Effector CD4-positive, alpha-beta T cell (primary cell): Measurements from ENCODE around the gene ANKRD11.
"Not testable (repeated sequence)": the region's sequence is repeated elsewhere in the genome, so short reads cannot be mapped to it uniquely, and the experiment has no call there.

ENCODE experiments used
- DNase-seq: peaks from one replicate; pipeline ENCODE4 v3.0.0-alpha.2; 2020

ANKRD11 gene

GRCh38 chr16:89253548-89254287, 236.6 kb downstream of the ANKRD11 start:
- no peak for DNase-seq

GRCh38 chr16:89248196-89248982, 242.0 kb downstream of the ANKRD11 start:
- no peak for DNase-seq

GRCh38 chr16:89247734-89248075, 242.7 kb downstream of the ANKRD11 start:
- not testable (repeated sequence) for DNase-seq

- DNase-seq = peak; percentile 96
These were observed 243.2 kb downstream of the ANKRD11 start for GRCh38 chr16:89246903-89247733.

- no peak for DNase-seq
These were observed 243.9 kb downstream of the ANKRD11 start for GRCh38 chr16:89246383-89246902.

GRCh38 chr16:89244754-89245153, 245.6 kb downstream of the ANKRD11 start:
- DNase-seq = no peak

- DNase-seq = not testable (repeated sequence)
These were observed 246.1 kb downstream of the ANKRD11 start for GRCh38 chr16:89244264-89244663.

- DNase-seq = no peak
These were observed 246.7 kb downstream of the ANKRD11 start for GRCh38 chr16:89243664-89244063.

GRCh38 chr16:89242795-89243200, 247.6 kb downstream of the ANKRD11 start:
- DNase-seq = no peak

GRCh38 chr16:89241187-89242007, 249.0 kb downstream of the ANKRD11 start:
- DNase-seq = peak; percentile 83

GRCh38 chr16:89237733-89238132, 252.6 kb downstream of the ANKRD11 start:
- DNase-seq = no peak

GRCh38 chr16:89233678-89234490, 256.5 kb downstream of the ANKRD11 start:
- no peak for DNase-seq

GRCh38 chr16:89232107-89232506, 258.3 kb downstream of the ANKRD11 start:
- no peak for DNase-seq

- DNase-seq = no peak
These were observed 260.1 kb downstream of the ANKRD11 start for GRCh38 chr16:89230255-89230654.

- no peak for DNase-seq
These were observed 265.7 kb downstream of the ANKRD11 start for GRCh38 chr16:89224665-89225064.

- no peak for DNase-seq
These were observed 267.4 kb downstream of the ANKRD11 start for GRCh38 chr16:89222931-89223330.

GRCh38 chr16:89221604-89222003, 268.8 kb downstream of the ANKRD11 start:
- DNase-seq = no peak

- DNase-seq = no peak
These were observed 271.0 kb downstream of the ANKRD11 start for GRCh38 chr16:89219365-89219764.
